ENCODE results near the gene CACNA1D. TPM values are rescaled to one million over a fixed set of nuclear protein-coding genes. Genes with fewer than 3 reads are reported as not detected.

The CACNA1D gene
- total RNA-seq, 2 donors from 2014 or later: 0.57 TPM; not detected in 1

GRCh38 chr3:53813876-53814275 is 319.5 kb downstream of the CACNA1D start:
- Mint-ChIP-seq H3K27me3 (peaks cover 12% of the 10 kb centered on the region), H3K27ac (no peak overlapping the region), H3K4me1 (no peaks in the 10 kb centered on the region)

GRCh38 chr3:53815067-53815466 is 320.7 kb downstream of the CACNA1D start:
- H3K27me3 Mint-ChIP-seq: peaks cover 10% of the 10 kb centered on the region
- H3K9me3 ChIP-seq (ENCODE audit: control insufficient read depth, low read length, poor library complexity, severe bottlenecking): no peaks in the 10 kb centered on the region
- no peaks in the 10 kb centered on the region for H3K4me1 Mint-ChIP-seq
- H3K27ac Mint-ChIP-seq: no peak overlapping the region
- H3K4me3 Mint-ChIP-seq: no peak overlapping the region
- no peak for DNase-seq
- H3K36me3 Mint-ChIP-seq (ENCODE audit: low read depth): no peaks in the 10 kb centered on the region
- ATAC-seq: no peak

More at GRCh38 chr3:53813876-53814275, 319.5 kb downstream of the CACNA1D start:
- ATAC-seq (no peak), DNase-seq (no peak)
- no peaks in the 10 kb centered on the region for H3K9me3 ChIP-seq (ENCODE audit: control insufficient read depth, low read length, poor library complexity, severe bottlenecking)
- no peaks in the 10 kb centered on the region for H3K36me3 Mint-ChIP-seq (ENCODE audit: low read depth)
- H3K4me3 Mint-ChIP-seq: no peak overlapping the region

GRCh38 chr3:53815651-53816050 is 321.2 kb downstream of the CACNA1D start:
- no peaks in the 10 kb centered on the region for H3K9me3 ChIP-seq (ENCODE audit: control insufficient read depth, low read length, poor library complexity, severe bottlenecking)
- Mint-ChIP-seq H3K27me3 (peaks cover 10% of the 10 kb centered on the region), H3K4me1 (no peaks in the 10 kb centered on the region), H3K36me3 (ENCODE audit: low read depth) (no peaks in the 10 kb centered on the region), H3K27ac (no peak overlapping the region), H3K4me3 (no peak overlapping the region)
- ATAC-seq (no peak), DNase-seq (no peak)

GRCh38 chr3:53816425-53816824 is 322.0 kb downstream of the CACNA1D start:
- no peak for ATAC-seq

GRCh38 chr3:53817211-53817610 is 322.8 kb downstream of the CACNA1D start:
- H3K36me3 Mint-ChIP-seq (ENCODE audit: low read depth): no peaks in the 10 kb centered on the region

More at GRCh38 chr3:53816425-53816824, 322.0 kb downstream of the CACNA1D start:
- DNase-seq: no peak
- H3K27me3 Mint-ChIP-seq: peaks cover 10% of the 10 kb centered on the region
- no peak overlapping the region for H3K4me3 Mint-ChIP-seq
- H3K36me3 Mint-ChIP-seq (ENCODE audit: low read depth): no peaks in the 10 kb centered on the region
- H3K9me3 ChIP-seq (ENCODE audit: control insufficient read depth, low read length, poor library complexity, severe bottlenecking): no peaks in the 10 kb centered on the region
- no peaks in the 10 kb centered on the region for H3K4me1 Mint-ChIP-seq
- no peak overlapping the region for H3K27ac Mint-ChIP-seq

GRCh38 chr3:53817809-53818208 is 323.4 kb downstream of the CACNA1D start:
- no peak overlapping the region for H3K27ac Mint-ChIP-seq
- H3K4me3 Mint-ChIP-seq: no peak overlapping the region
- ATAC-seq (no peak), DNase-seq (no peak)
- peaks cover 10% of the 10 kb centered on the region for H3K27me3 Mint-ChIP-seq
- no peaks in the 10 kb centered on the region for H3K36me3 Mint-ChIP-seq (ENCODE audit: low read depth)
- no peaks in the 10 kb centered on the region for H3K9me3 ChIP-seq (ENCODE audit: control insufficient read depth, low read length, poor library complexity, severe bottlenecking)
- H3K4me1 Mint-ChIP-seq: no peaks in the 10 kb centered on the region

More at GRCh38 chr3:53817211-53817610, 322.8 kb downstream of the CACNA1D start:
- H3K27me3 Mint-ChIP-seq: peaks cover 10% of the 10 kb centered on the region
- ATAC-seq (no peak), DNase-seq (no peak)
- H3K4me3 Mint-ChIP-seq: no peak overlapping the region
- no peak overlapping the region for H3K27ac Mint-ChIP-seq
- no peaks in the 10 kb centered on the region for H3K4me1 Mint-ChIP-seq
- no peaks in the 10 kb centered on the region for H3K9me3 ChIP-seq (ENCODE audit: control insufficient read depth, low read length, poor library complexity, severe bottlenecking)

- DNase-seq (no peak), ATAC-seq (no peak)
- H3K4me3 Mint-ChIP-seq: no peak overlapping the region
- H3K4me1 Mint-ChIP-seq: no peaks in the 10 kb centered on the region
- no peak overlapping the region for H3K27ac Mint-ChIP-seq
- H3K9me3 ChIP-seq (ENCODE audit: control insufficient read depth, low read length, poor library complexity, severe bottlenecking): no peaks in the 10 kb centered on the region
- no peaks in the 10 kb centered on the region for H3K36me3 Mint-ChIP-seq (ENCODE audit: low read depth)
- H3K27me3 Mint-ChIP-seq: peaks cover 10% of the 10 kb centered on the region
Measured at GRCh38 chr3:53818221-53819162, 324.1 kb downstream of the CACNA1D start.

GRCh38 chr3:53819163-53819868 is 324.9 kb downstream of the CACNA1D start:
- no peak for DNase-seq
- Mint-ChIP-seq H3K4me3 (no peak overlapping the region), H3K27ac (no peak overlapping the region), H3K4me1 (no peaks in the 10 kb centered on the region), H3K36me3 (ENCODE audit: low read depth) (peaks cover 2% of the 10 kb centered on the region), H3K27me3 (peaks cover 10% of the 10 kb centered on the region)
- no peak for ATAC-seq
- no peaks in the 10 kb centered on the region for H3K9me3 ChIP-seq (ENCODE audit: control insufficient read depth, low read length, poor library complexity, severe bottlenecking)

GRCh38 chr3:53820084-53820483 is 325.7 kb downstream of the CACNA1D start:
- no peaks in the 10 kb centered on the region for H3K9me3 ChIP-seq (ENCODE audit: control insufficient read depth, low read length, poor library complexity, severe bottlenecking)
- H3K36me3 Mint-ChIP-seq (ENCODE audit: low read depth): peaks cover 2% of the 10 kb centered on the region
- H3K4me1 Mint-ChIP-seq: no peaks in the 10 kb centered on the region
- no peak overlapping the region for H3K27ac Mint-ChIP-seq
- H3K4me3 Mint-ChIP-seq: no peak overlapping the region
- ATAC-seq (no peak), DNase-seq (no peak)
- H3K27me3 Mint-ChIP-seq: peaks cover 10% of the 10 kb centered on the region

- DNase-seq (no peak), ATAC-seq (no peak)
- H3K4me1 Mint-ChIP-seq: no peaks in the 10 kb centered on the region
- H3K27ac Mint-ChIP-seq: no peak overlapping the region
- H3K27me3 Mint-ChIP-seq: peaks cover 10% of the 10 kb centered on the region
- H3K36me3 Mint-ChIP-seq (ENCODE audit: low read depth): peaks cover 2% of the 10 kb centered on the region
- H3K9me3 ChIP-seq (ENCODE audit: control insufficient read depth, low read length, poor library complexity, severe bottlenecking): no peaks in the 10 kb centered on the region
- no peak overlapping the region for H3K4me3 Mint-ChIP-seq
Measured at GRCh38 chr3:53820756-53821580, 326.6 kb downstream of the CACNA1D start.

GRCh38 chr3:53821631-53822121 is 327.3 kb downstream of the CACNA1D start:
- H3K27ac Mint-ChIP-seq: no peak overlapping the region
- H3K9me3 ChIP-seq (ENCODE audit: control insufficient read depth, low read length, poor library complexity, severe bottlenecking): no peaks in the 10 kb centered on the region
- H3K4me1 Mint-ChIP-seq: peaks cover 4% of the 10 kb centered on the region
- ATAC-seq: no peak
- DNase-seq: no peak
- H3K27me3 Mint-ChIP-seq: peaks cover 10% of the 10 kb centered on the region
- no peak overlapping the region for H3K4me3 Mint-ChIP-seq
- peaks cover 4% of the 10 kb centered on the region for H3K36me3 Mint-ChIP-seq (ENCODE audit: low read depth)

GRCh38 chr3:53822331-53822741 is 327.9 kb downstream of the CACNA1D start:
- Mint-ChIP-seq H3K4me1 (peaks cover 4% of the 10 kb centered on the region), H3K36me3 (ENCODE audit: low read depth) (peaks cover 4% of the 10 kb centered on the region), H3K4me3 (no peak overlapping the region), H3K27me3 (peaks cover 10% of the 10 kb centered on the region), H3K27ac (no peak overlapping the region)
- DNase-seq (no peak), ATAC-seq (no peak)
- H3K9me3 ChIP-seq (ENCODE audit: control insufficient read depth, low read length, poor library complexity, severe bottlenecking): no peaks in the 10 kb centered on the region
